Measurements from ENCODE around the gene TNFSF12. TPM values are rescaled to one million over a fixed set of nuclear protein-coding genes. Genes with fewer than 3 reads are reported as not detected.

TNFSF12 gene
- polyA plus RNA-seq, 1 experiment: 27.1 TPM

DNA sequence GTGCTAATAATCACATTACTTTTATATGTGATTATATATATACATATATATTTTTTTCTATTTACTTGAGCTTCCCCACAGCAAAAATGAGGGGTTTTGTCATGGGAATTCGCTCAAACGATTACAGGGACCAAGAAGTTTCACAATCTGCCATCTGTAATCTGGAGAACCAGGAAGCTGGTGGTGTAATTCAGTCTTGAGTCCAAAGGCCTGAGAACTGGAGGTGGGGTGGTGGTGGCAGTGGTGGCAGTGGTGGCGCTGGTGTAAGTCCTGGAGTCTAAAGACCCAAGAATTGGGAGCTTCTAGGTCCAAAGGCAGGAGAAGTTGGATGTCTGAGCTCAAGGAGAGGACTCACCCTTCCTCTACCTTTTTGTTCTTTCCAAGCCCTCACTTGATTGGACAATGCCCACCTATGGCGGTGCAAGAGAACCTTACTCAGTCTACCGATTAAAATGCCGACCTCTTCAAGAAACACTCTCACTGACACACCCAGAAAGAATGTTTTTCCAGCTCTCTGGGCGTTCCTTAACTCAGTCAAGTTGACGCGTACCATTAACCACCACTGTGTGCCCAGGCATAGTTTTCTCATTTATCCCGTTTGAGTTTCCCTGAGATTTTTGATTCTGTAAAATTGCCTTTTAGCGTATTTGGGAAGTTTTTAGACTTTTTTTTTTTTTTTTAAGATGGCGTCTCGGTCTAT, 32.8 kb upstream of the TNFSF12 start:
- no peak for DNase-seq (ENCODE audit: low read depth, low spot score)
- no peak for TF ChIP-seq CTCF (IDR thresholded peaks at IDR 0.05; ENCODE audit: low read depth, low read length)
- H3K9me3 ChIP-seq (ENCODE audit: control insufficient read depth, insufficient read depth, low read length): no peaks in the 10 kb centered on the region
- H3K27me3 ChIP-seq (ENCODE audit: control insufficient read depth, insufficient read depth, low read length): no peaks in the 10 kb centered on the region
- no peak overlapping the region for H3K27ac ChIP-seq (ENCODE audit: low read depth, low read length)
- no peak overlapping the region for H3K4me3 ChIP-seq (ENCODE audit: low read depth, low read length)
- POLR2A ChIA-PET: no interaction called here
- CTCF ChIA-PET: interaction anchor here (0.7 to 5.8 kb wide), 7 partner anchors 10 to 172 kb away, joined by 3 to 116 read pairs (median 8); partner anchors contain the start of genes SENP3, SOX15, TP53 and WRAP53

GRCh38 chr17:7523033-7523432, 25.8 kb upstream of the TNFSF12 start:
- POLR2A ChIA-PET: interaction anchor here (0.7 kb wide), 1 partner anchor 129 kb away, joined by 3 read pairs; no protein-coding TSS in a partner anchor
- peak; percentile 42 for TF ChIP-seq CTCF (IDR thresholded peaks at IDR 0.05; ENCODE audit: low read depth, low read length)
- Histone ChIP-seq H3K27me3 (ENCODE audit: control insufficient read depth, insufficient read depth, low read length) (no peaks in the 10 kb centered on the region), H3K9me3 (ENCODE audit: control insufficient read depth, insufficient read depth, low read length) (peaks cover 11% of the 10 kb centered on the region), H3K27ac (ENCODE audit: low read depth, low read length) (no peak overlapping the region), H3K4me3 (ENCODE audit: low read depth, low read length) (no peak overlapping the region)
- no peak for DNase-seq (ENCODE audit: low read depth, low spot score)
- CTCF ChIA-PET: interaction anchor here (0.8 to 1.5 kb wide), 3 partner anchors 9 to 66 kb away, joined by 5 to 6 read pairs (median 5); no protein-coding TSS in a partner anchor

DNA sequence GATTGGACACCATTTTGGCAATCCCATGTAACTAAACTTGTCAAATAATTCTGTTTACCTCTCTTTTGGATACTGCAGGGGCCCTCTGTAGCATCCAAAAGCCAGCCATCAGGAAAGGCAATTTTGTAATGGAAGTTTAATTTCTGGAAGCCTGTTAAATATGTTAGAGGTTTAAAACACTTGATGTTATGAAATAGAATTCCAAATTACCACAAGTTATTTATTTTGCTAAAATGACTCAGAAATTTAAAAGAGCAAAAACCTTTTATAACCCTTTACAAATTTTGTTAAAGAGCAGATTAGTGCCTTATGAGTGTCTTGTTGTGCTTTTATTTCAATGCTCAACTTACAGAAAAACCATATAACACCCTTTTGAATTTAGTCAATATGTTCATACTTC, 20.0 kb upstream of the TNFSF12 start:
- no peaks in the 10 kb centered on the region for H3K27me3 ChIP-seq (ENCODE audit: control insufficient read depth, insufficient read depth, low read length)
- CTCF ChIA-PET: no interaction called here
- peaks cover 29% of the 10 kb centered on the region for H3K9me3 ChIP-seq (ENCODE audit: control insufficient read depth, insufficient read depth, low read length)
- no peak overlapping the region for H3K27ac ChIP-seq (ENCODE audit: low read depth, low read length)
- POLR2A ChIA-PET: no interaction called here
- TF ChIP-seq CTCF (IDR thresholded peaks at IDR 0.05; ENCODE audit: low read depth, low read length): no peak
- no peak overlapping the region for H3K4me3 ChIP-seq (ENCODE audit: low read depth, low read length)
- no peak for DNase-seq (ENCODE audit: low read depth, low spot score)

- Histone ChIP-seq H3K27me3 (ENCODE audit: control insufficient read depth, insufficient read depth, low read length) (no peaks in the 10 kb centered on the region), H3K4me3 (ENCODE audit: low read depth, low read length) (no peak overlapping the region), H3K27ac (ENCODE audit: low read depth, low read length) (no peak overlapping the region), H3K9me3 (ENCODE audit: control insufficient read depth, insufficient read depth, low read length) (peaks cover 29% of the 10 kb centered on the region)
- DNase-seq (ENCODE audit: low read depth, low spot score): no peak
- POLR2A ChIA-PET: interaction anchor here (0.7 kb wide), 2 partner anchors 11 to 28 kb away, joined by 6 read pairs; no protein-coding TSS in a partner anchor
- CTCF ChIA-PET: no interaction called here
- TF ChIP-seq CTCF (IDR thresholded peaks at IDR 0.05; ENCODE audit: low read depth, low read length): no peak
Observed at GRCh38 chr17:7530023-7530900, 18.6 kb upstream of the TNFSF12 start.
